ENCODE results near the gene FHAD1. TPM values are rescaled to one million over a fixed set of nuclear protein-coding genes. Genes with fewer than 3 reads are reported as not detected.

Gene FHAD1
- total and polyA plus RNA-seq, 9 of the 15 experiments (the other 6 are each of a cell fraction or from before 2014, with no cell fraction given) = 0.32 to 2.1 (median 1.5) TPM; not detected in 1

- Histone ChIP-seq H3K9ac (ENCODE audit: insufficient read depth in 1 of 2, low read depth in 2 of 2, low read length in 2 of 2) (no peak overlapping the region), H3K4me3 (no peak overlapping the region), H3K27ac (ENCODE audit: extremely low read depth, low read depth, low read length) (no peak overlapping the region), H3K36me3 (ENCODE audit: control insufficient read depth, insufficient read depth, low read length) (no peaks in the 10 kb centered on the region), H3K9me1 (ENCODE audit: control insufficient read depth, insufficient read depth, low read length) (no peaks in the 10 kb centered on the region), H3K9me3 (replicated peaks; ENCODE audit: control insufficient read depth, insufficient read depth, low read depth, low read length) (no peaks in the 10 kb centered on the region), H4K20me1 (replicated peaks; ENCODE audit: control insufficient read depth, insufficient read depth, low read length) (peaks cover 3% of the 10 kb centered on the region), H2AFZ (ENCODE audit: low read depth, low read length) (no peak overlapping the region), H3K4me2 (ENCODE audit: insufficient read depth, low read length) (no peak overlapping the region), H3K27me3 (ENCODE audit: control insufficient read depth in 2 of 2, insufficient read depth in 2 of 2, low read length in 2 of 2) (peaks cover 68 to 92% of the 10 kb centered on the region in 2 experiments), H3K4me1 (replicated peaks in 1 of 2; ENCODE audit: control insufficient read depth in 2 of 2, insufficient read depth in 2 of 2, low read length in 2 of 2) (peaks cover 0 to 11% of the 10 kb centered on the region in 2 experiments; a peak in 3 of 5 replicates), H3K79me2 (ENCODE audit: control insufficient read depth, insufficient read depth, low read length) (no peaks in the 10 kb centered on the region)
- intact Hi-C loops (cut with micrococcal nuclease) (no loop called here), in situ Hi-C loops (cut with MboI) (no loop called here)
- no peak for DNase-seq (ENCODE audit: extremely low read depth in 1 of 4, low spot score in 3 of 4)
- no peak for ATAC-seq
- POLR2A ChIA-PET = interaction anchor here (0.6 to 1.2 kb wide), 4 partner anchors 11 to 153 kb away, joined by 3 to 6 read pairs (median 3); no protein-coding TSS in a partner anchor
- no peak for FAIRE-seq
- 23% methylated on average over 12 of the region's 12 CpGs for WGBS (ENCODE audit: insufficient coverage, low coverage, missing lambda C conversion rate)
- BruUV-seq (replicated peaks) = no TSS peak
- TF ChIP-seq NFYB (IDR thresholded peaks at IDR 0.05; ENCODE audit: extremely low read depth, insufficient read length) (no peak), KDM1A (IDR thresholded peaks at IDR 0.05) (no peak), ZEB2 (IDR thresholded peaks at IDR 0.05) (no peak), CLOCK (CRISPR knock-in tag; IDR thresholded peaks at IDR 0.05; ENCODE audit: borderline replicate concordance) (no peak), RHOXF2B (CRISPR knock-in tag; conservative IDR thresholded peaks at IDR 0.05) (no peak), ZFP30 (CRISPR knock-in tag; IDR thresholded peaks at IDR 0.05; ENCODE audit: borderline replicate concordance) (no peak), GATAD2B (IDR thresholded peaks at IDR 0.05; ENCODE audit: borderline replicate concordance) (no peak), ZNF140 (CRISPR knock-in tag; IDR thresholded peaks at IDR 0.05) (no peak), CTCFL (IDR thresholded peaks at IDR 0.05; ENCODE audit: borderline replicate concordance, insufficient read depth, low read depth, low read length, poor library complexity, severe bottlenecking) (no peak), ZKSCAN1 (IDR thresholded peaks at IDR 0.05; ENCODE audit: low read depth, low read length) (no peak), ZBTB43 (CRISPR knock-in tag; IDR thresholded peaks at IDR 0.05) (no peak), YBX1 (IDR thresholded peaks at IDR 0.05) (no peak), FOXA1 (IDR thresholded peaks at IDR 0.05; ENCODE audit: borderline replicate concordance) (no peak), KDM4B (IDR thresholded peaks at IDR 0.05; ENCODE audit: borderline replicate concordance in 2 of 2, low read depth in 1 of 2) (no peak), DACH1 (IDR thresholded peaks at IDR 0.05; ENCODE audit: partially characterized antibody) (no peak), TEAD4 (IDR thresholded peaks at IDR 0.05; ENCODE audit: low read length) (no peak), TEAD4 (CRISPR knock-in tag; IDR thresholded peaks at IDR 0.05; ENCODE audit: borderline replicate concordance) (no peak)
- CTCF ChIA-PET (ENCODE audit: low intra/inter-chr PET ratio) = no interaction called here
Measured at GRCh38 chr1:15381805-15382204, 134.8 kb downstream of the FHAD1 start.

All from K562 (cell line).